ENCODE results near the gene SEMA7A. TPM values are rescaled to one million over a fixed set of nuclear protein-coding genes. Genes with fewer than 3 reads are reported as not detected.
A peak's percentile ranks its signal among the peaks of the same experiment; 100 is the strongest.

Gene SEMA7A
- total and polyA plus RNA-seq, 9 of the 15 experiments (the other 6 are each of a cell fraction or from before 2014, with no cell fraction given), result 0.04 to 8.2 (median 5.4) TPM; not detected in 1

DNA sequence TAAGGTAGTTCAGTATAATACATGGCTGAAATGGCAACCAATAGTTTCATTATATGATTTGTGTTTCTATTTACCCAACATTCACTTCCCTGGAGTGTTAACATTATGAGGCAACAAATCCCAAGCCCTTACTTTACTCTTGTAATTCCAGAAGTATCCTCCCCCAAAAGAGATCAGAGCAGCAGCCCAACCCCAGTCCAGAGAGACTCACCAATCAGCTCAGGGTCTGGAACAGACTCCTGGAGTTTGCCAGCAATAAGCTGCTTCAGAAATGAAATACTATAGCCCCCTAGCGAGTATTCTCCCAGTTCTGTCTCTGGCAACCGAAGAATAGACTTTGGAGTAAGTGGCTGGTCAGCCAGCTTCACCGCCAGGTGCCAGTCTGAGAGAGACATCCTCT is 24.7 kb upstream of the SEMA7A start:
- TF ChIP-seq NELFE (IDR thresholded peaks at IDR 0.05; ENCODE audit: insufficient read depth, insufficient read length) (no peak), SP1 (CRISPR knock-in tag; IDR thresholded peaks at IDR 0.05) (no peak), E2F3 (CRISPR knock-in tag; IDR thresholded peaks at IDR 0.05) (no peak), EGR1 (conservative IDR thresholded peaks at IDR 0.05) (no peak), NRF1 (conservative IDR thresholded peaks at IDR 0.05 in 1 of 2, IDR thresholded peaks at IDR 0.05 in 1 of 2) (no peak), TAF7 (tag; IDR thresholded peaks at IDR 0.05) (no peak), NFIX (CRISPR knock-in tag; IDR thresholded peaks at IDR 0.05; ENCODE audit: low read depth) (no peak), FUS (optimal IDR thresholded peaks at IDR 0.05; ENCODE audit: low read depth, low read length) (no peak), DDX20 (tag; IDR thresholded peaks at IDR 0.05; ENCODE audit: low read depth) (no peak), ILK (tag; IDR thresholded peaks at IDR 0.05; ENCODE audit: borderline replicate concordance, low read depth) (no peak), ZNF436 (CRISPR knock-in tag; IDR thresholded peaks at IDR 0.05) (no peak), FOXJ2 (tag; IDR thresholded peaks at IDR 0.05) (no peak), EHMT2 (IDR thresholded peaks at IDR 0.05) (no peak), ZZZ3 (IDR thresholded peaks at IDR 0.05) (no peak), HLTF (IDR thresholded peaks at IDR 0.05) (no peak)
- TF ChIP-seq, protein P1, sequence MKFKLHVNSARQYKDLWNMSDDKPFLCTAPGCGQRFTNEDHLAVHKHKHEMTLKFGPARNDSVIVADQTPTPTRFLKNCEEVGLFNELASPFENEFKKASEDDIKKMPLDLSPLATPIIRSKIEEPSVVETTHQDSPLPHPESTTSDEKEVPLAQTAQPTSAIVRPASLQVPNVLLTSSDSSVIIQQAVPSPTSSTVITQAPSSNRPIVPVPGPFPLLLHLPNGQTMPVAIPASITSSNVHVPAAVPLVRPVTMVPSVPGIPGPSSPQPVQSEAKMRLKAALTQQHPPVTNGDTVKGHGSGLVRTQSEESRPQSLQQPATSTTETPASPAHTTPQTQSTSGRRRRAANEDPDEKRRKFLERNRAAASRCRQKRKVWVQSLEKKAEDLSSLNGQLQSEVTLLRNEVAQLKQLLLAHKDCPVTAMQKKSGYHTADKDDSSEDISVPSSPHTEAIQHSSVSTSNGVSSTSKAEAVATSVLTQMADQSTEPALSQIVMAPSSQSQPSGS (CRISPR knock-in tag; IDR thresholded peaks at IDR 0.05), result no peak
- TF ChIP-seq, protein P2, sequence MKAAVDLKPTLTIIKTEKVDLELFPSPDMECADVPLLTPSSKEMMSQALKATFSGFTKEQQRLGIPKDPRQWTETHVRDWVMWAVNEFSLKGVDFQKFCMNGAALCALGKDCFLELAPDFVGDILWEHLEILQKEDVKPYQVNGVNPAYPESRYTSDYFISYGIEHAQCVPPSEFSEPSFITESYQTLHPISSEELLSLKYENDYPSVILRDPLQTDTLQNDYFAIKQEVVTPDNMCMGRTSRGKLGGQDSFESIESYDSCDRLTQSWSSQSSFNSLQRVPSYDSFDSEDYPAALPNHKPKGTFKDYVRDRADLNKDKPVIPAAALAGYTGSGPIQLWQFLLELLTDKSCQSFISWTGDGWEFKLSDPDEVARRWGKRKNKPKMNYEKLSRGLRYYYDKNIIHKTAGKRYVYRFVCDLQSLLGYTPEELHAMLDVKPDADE (conservative IDR thresholded peaks at IDR 0.05; ENCODE audit: control insufficient read depth, low read depth, low read length), result no peak
- TF ChIP-seq, protein P3, sequence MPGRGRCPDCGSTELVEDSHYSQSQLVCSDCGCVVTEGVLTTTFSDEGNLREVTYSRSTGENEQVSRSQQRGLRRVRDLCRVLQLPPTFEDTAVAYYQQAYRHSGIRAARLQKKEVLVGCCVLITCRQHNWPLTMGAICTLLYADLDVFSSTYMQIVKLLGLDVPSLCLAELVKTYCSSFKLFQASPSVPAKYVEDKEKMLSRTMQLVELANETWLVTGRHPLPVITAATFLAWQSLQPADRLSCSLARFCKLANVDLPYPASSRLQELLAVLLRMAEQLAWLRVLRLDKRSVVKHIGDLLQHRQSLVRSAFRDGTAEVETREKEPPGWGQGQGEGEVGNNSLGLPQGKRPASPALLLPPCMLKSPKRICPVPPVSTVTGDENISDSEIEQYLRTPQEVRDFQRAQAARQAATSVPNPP (IDR thresholded peaks at IDR 0.05; ENCODE audit: borderline replicate concordance, insufficient read depth, insufficient read length), result no peak
- intact Hi-C loops (cut with micrococcal nuclease), result no loop called here
- in situ Hi-C loops (cut with MboI), result no loop called here
- ChIA-PET CTCF (ENCODE audit: low intra/inter-chr PET ratio) (no interaction called here), POLR2A (interaction anchor here (0.6 to 1.2 kb wide), 2 partner anchors 15 to 155 kb away, joined by 3 read pairs; no protein-coding TSS in a partner anchor)
- Histone ChIP-seq H3K9ac (ENCODE audit: insufficient read depth in 1 of 2, low read depth in 2 of 2, low read length in 2 of 2) (no peak overlapping the region), H4K20me1 (replicated peaks; ENCODE audit: control insufficient read depth, insufficient read depth, low read length) (peaks cover 4% of the 10 kb centered on the region; the same call in 1 of the 2 replicates), H3K4me3 (no peak overlapping the region), H3K4me1 (replicated peaks in 1 of 2; ENCODE audit: control insufficient read depth in 2 of 2, insufficient read depth in 2 of 2, low read length in 2 of 2) (peaks cover 6 to 14% of the 10 kb centered on the region in 2 experiments; a peak in 4 of 5 replicates), H2AFZ (ENCODE audit: low read depth, low read length) (no peak overlapping the region), H3K27me3 (ENCODE audit: control insufficient read depth in 2 of 2, insufficient read depth in 2 of 2, low read length in 2 of 2) (no peaks in the 10 kb centered on the region), H3K36me3 (ENCODE audit: control insufficient read depth, insufficient read depth, low read length) (peaks cover 24% of the 10 kb centered on the region; the same call in 2 of the 3 replicates), H3K79me2 (ENCODE audit: control insufficient read depth, insufficient read depth, low read length) (peaks cover 32% of the 10 kb centered on the region), H3K9me1 (ENCODE audit: control insufficient read depth, insufficient read depth, low read length) (no peaks in the 10 kb centered on the region), H3K9me3 (replicated peaks; ENCODE audit: control insufficient read depth, insufficient read depth, low read depth, low read length) (no peaks in the 10 kb centered on the region), H3K27ac (ENCODE audit: extremely low read depth, low read depth, low read length) (no peak overlapping the region), H3K4me2 (ENCODE audit: insufficient read depth, low read length) (no peak overlapping the region)
- WGBS (ENCODE audit: insufficient coverage, low coverage, missing lambda C conversion rate), result 53% methylated on average over 3 of the region's 3 CpGs
- no TSS peak for BruUV-seq (replicated peaks)
- no peak for ATAC-seq
- no peak for FAIRE-seq
- DNase-seq (ENCODE audit: extremely low read depth in 1 of 4, low spot score in 3 of 4), result peak in 2 of 4 experiments; percentile 8 to 22

Data from K562 (cell line).